Measurements from ENCODE around the gene MIS12.

Gene MIS12

DNA sequence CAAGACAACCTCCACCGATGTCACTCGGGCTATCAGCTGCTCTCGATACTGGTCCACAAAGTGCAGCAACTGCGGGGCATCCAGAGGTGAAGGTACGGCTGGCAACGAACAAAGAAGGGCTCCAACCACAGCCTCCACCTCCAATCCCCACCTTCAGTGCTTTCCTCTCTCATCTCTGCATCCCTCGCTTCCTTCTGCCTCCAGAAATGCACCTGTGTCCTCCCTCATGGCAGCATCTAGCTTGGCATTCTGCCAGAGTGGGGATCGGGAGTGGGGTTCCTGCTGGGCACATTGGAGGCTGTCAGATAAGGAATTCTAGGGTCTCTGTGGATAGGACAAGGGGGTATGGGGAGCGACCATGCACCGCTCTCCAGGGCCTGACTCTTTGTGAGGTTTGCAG, 28.6 kb downstream of the MIS12 start:
- Histone ChIP-seq H3K36me3 (ENCODE audit: insufficient read depth, low read length) (no peaks in the 10 kb centered on the region), H3K4me1 (ENCODE audit: insufficient read depth, low read length, poor library complexity, severe bottlenecking) (peaks cover 22% of the 10 kb centered on the region), H3K9ac (ENCODE audit: low read depth, low read length, poor library complexity, severe bottlenecking) (no peak overlapping the region), H3K27me3 (ENCODE audit: insufficient read depth, low read length, poor library complexity, severe bottlenecking) (no peaks in the 10 kb centered on the region), H3F3A (ENCODE audit: low read depth) (no peaks in the 10 kb centered on the region), H3K9me3 (ENCODE audit: insufficient read depth, low read depth, low read length) (no peaks in the 10 kb centered on the region), H3K79me2 (ENCODE audit: insufficient read depth, low read length) (no peaks in the 10 kb centered on the region), H3K9me2 (replicated peaks; ENCODE audit: low read depth, low read length) (no peaks in the 10 kb centered on the region), H3K4me3 (ENCODE audit: low read length, poor library complexity, severe bottlenecking) (no peak overlapping the region), H3K4me2 (ENCODE audit: low read depth, low read length, poor library complexity, severe bottlenecking) (no peak overlapping the region), H2AFZ (ENCODE audit: low read length) (no peak overlapping the region), H4K20me1 (ENCODE audit: insufficient read depth, low read length, poor library complexity, severe bottlenecking) (no peaks in the 10 kb centered on the region)
- TF ChIP-seq EZH2phosphoT487 (IDR thresholded peaks at IDR 0.05; ENCODE audit: borderline replicate concordance), result no peak
- TF ChIP-seq, protein P1, sequence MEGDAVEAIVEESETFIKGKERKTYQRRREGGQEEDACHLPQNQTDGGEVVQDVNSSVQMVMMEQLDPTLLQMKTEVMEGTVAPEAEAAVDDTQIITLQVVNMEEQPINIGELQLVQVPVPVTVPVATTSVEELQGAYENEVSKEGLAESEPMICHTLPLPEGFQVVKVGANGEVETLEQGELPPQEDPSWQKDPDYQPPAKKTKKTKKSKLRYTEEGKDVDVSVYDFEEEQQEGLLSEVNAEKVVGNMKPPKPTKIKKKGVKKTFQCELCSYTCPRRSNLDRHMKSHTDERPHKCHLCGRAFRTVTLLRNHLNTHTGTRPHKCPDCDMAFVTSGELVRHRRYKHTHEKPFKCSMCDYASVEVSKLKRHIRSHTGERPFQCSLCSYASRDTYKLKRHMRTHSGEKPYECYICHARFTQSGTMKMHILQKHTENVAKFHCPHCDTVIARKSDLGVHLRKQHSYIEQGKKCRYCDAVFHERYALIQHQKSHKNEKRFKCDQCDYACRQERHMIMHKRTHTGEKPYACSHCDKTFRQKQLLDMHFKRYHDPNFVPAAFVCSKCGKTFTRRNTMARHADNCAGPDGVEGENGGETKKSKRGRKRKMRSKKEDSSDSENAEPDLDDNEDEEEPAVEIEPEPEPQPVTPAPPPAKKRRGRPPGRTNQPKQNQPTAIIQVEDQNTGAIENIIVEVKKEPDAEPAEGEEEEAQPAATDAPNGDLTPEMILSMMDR (conservative IDR thresholded peaks at IDR 0.05; ENCODE audit: low read length), result no peak

DNA sequence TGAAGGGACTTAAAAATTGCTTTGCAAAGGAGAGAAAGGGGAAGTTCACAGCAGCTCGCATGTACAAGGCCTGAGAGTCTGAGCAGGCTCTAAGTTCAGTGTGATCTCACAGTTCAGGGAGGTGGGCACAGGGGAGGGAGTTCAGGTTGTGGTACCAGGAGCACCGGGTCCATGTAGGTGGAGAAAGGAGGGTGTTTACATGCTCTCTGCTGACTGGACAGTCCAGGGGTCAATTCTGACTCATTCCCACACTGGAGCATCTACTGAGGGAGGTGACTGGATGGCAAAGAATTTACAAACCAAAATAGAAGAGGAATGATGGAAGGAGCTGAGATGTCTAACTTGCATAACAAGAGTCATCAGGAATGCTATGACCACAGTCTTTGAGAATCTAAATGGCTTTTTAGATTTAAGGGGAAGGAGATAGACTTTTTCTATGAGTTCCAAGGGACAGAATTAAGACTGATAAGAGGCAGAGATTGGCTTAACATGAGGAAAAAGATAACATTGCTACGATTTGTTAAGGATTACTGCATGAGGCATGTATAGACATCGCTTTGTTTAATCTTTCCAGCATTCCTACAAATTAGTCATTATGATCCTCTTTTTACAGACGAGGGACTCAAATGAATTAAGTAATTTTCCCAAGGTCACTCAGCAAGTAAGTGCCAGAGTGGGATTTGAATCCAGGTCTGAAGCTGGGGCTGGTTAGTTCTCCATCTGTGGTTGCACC, 29.9 kb downstream of the MIS12 start:
- Histone ChIP-seq H3K27me3 (ENCODE audit: insufficient read depth, low read length, poor library complexity, severe bottlenecking) (no peaks in the 10 kb centered on the region), H3K9me2 (replicated peaks; ENCODE audit: low read depth, low read length) (no peaks in the 10 kb centered on the region), H2AFZ (ENCODE audit: low read length) (no peak overlapping the region), H3K4me3 (ENCODE audit: low read length, poor library complexity, severe bottlenecking) (no peak overlapping the region), H3K79me2 (ENCODE audit: insufficient read depth, low read length) (no peaks in the 10 kb centered on the region), H3K36me3 (ENCODE audit: insufficient read depth, low read length) (no peaks in the 10 kb centered on the region), H4K20me1 (ENCODE audit: insufficient read depth, low read length, poor library complexity, severe bottlenecking) (no peaks in the 10 kb centered on the region), H3F3A (ENCODE audit: low read depth) (no peaks in the 10 kb centered on the region), H3K9me3 (ENCODE audit: insufficient read depth, low read depth, low read length) (no peaks in the 10 kb centered on the region), H3K4me2 (ENCODE audit: low read depth, low read length, poor library complexity, severe bottlenecking) (no peak overlapping the region), H3K9ac (ENCODE audit: low read depth, low read length, poor library complexity, severe bottlenecking) (no peak overlapping the region), H3K4me1 (ENCODE audit: insufficient read depth, low read length, poor library complexity, severe bottlenecking) (peaks cover 22% of the 10 kb centered on the region)
- no peak for TF ChIP-seq EZH2phosphoT487 (IDR thresholded peaks at IDR 0.05; ENCODE audit: borderline replicate concordance)

DNA sequence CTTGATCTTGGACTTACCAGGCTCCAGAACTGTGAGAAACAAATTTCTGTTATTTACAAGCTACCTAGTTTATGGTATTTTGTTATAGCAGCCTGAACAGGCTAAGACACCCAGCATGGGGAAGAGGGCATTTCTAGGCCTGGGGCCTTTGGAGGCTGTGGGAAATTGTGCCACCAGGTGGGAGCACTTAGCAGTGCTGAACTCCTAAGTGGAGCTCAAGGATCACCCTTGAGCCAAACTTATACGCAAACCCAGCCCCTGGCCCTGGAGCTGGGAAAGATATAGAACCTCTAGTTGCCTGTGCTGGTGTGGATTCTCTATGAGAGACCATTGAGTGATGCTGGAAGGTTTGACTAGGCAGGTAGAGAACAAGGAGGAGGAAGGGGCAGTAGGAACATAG, 36.1 kb downstream of the MIS12 start:
- H3K9ac ChIP-seq (ENCODE audit: low read depth, low read length, poor library complexity, severe bottlenecking), result no peak overlapping the region
- no peaks in the 10 kb centered on the region for H3K36me3 ChIP-seq (ENCODE audit: insufficient read depth, low read length)
- H3K79me2 ChIP-seq (ENCODE audit: insufficient read depth, low read length), result no peaks in the 10 kb centered on the region
- TF ChIP-seq EZH2phosphoT487 (IDR thresholded peaks at IDR 0.05; ENCODE audit: borderline replicate concordance), result no peak
- TF ChIP-seq, protein P1 (conservative IDR thresholded peaks at IDR 0.05; ENCODE audit: low read length), result peak; percentile 39
- H3K27me3 ChIP-seq (ENCODE audit: insufficient read depth, low read length, poor library complexity, severe bottlenecking), result no peaks in the 10 kb centered on the region
- H3F3A ChIP-seq (ENCODE audit: low read depth), result no peaks in the 10 kb centered on the region
- H3K9me3 ChIP-seq (ENCODE audit: insufficient read depth, low read depth, low read length), result no peaks in the 10 kb centered on the region
- no peaks in the 10 kb centered on the region for H4K20me1 ChIP-seq (ENCODE audit: insufficient read depth, low read length, poor library complexity, severe bottlenecking)
- H2AFZ ChIP-seq (ENCODE audit: low read length), result no peak overlapping the region
- H3K4me2 ChIP-seq (ENCODE audit: low read depth, low read length, poor library complexity, severe bottlenecking), result no peak overlapping the region
- peaks cover 15% of the 10 kb centered on the region for H3K4me1 ChIP-seq (ENCODE audit: insufficient read depth, low read length, poor library complexity, severe bottlenecking)
- no peak overlapping the region for H3K4me3 ChIP-seq (ENCODE audit: low read length, poor library complexity, severe bottlenecking)
- no peaks in the 10 kb centered on the region for H3K9me2 ChIP-seq (replicated peaks; ENCODE audit: low read depth, low read length)

DNA sequence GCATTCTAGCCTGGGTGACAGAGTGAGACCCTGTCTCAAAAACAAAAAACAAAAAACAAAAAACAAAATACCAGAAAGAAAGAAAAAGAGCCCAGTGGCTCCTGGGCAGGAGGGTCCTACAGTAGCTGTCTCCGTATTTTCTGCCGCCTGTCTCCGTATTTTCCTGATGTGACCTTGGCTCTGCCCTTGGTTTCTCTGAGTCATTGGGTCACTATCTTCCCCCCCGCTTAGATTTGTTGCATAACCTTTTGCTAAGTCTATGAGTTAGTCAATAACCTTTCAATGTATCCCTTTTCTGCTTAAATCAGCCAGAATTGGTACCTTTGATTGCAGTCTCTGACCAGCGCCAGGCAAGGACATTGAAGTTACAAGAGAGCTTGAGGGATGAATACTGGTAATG, 36.9 kb downstream of the MIS12 start:
- no peaks in the 10 kb centered on the region for H3K9me3 ChIP-seq (ENCODE audit: insufficient read depth, low read depth, low read length)
- H3K79me2 ChIP-seq (ENCODE audit: insufficient read depth, low read length), result no peaks in the 10 kb centered on the region
- H3K4me2 ChIP-seq (ENCODE audit: low read depth, low read length, poor library complexity, severe bottlenecking), result no peak overlapping the region
- no peaks in the 10 kb centered on the region for H3K9me2 ChIP-seq (replicated peaks; ENCODE audit: low read depth, low read length)
- no peak overlapping the region for H2AFZ ChIP-seq (ENCODE audit: low read length)
- H3K4me1 ChIP-seq (ENCODE audit: insufficient read depth, low read length, poor library complexity, severe bottlenecking), result peaks cover 15% of the 10 kb centered on the region
- no peaks in the 10 kb centered on the region for H4K20me1 ChIP-seq (ENCODE audit: insufficient read depth, low read length, poor library complexity, severe bottlenecking)
- no peaks in the 10 kb centered on the region for H3K36me3 ChIP-seq (ENCODE audit: insufficient read depth, low read length)
- H3K27me3 ChIP-seq (ENCODE audit: insufficient read depth, low read length, poor library complexity, severe bottlenecking), result no peaks in the 10 kb centered on the region
- TF ChIP-seq, protein P1 (conservative IDR thresholded peaks at IDR 0.05; ENCODE audit: low read length), result no peak
- no peak for TF ChIP-seq EZH2phosphoT487 (IDR thresholded peaks at IDR 0.05; ENCODE audit: borderline replicate concordance)
- H3K4me3 ChIP-seq (ENCODE audit: low read length, poor library complexity, severe bottlenecking), result no peak overlapping the region
- H3K9ac ChIP-seq (ENCODE audit: low read depth, low read length, poor library complexity, severe bottlenecking), result no peak overlapping the region
- no peaks in the 10 kb centered on the region for H3F3A ChIP-seq (ENCODE audit: low read depth)

Data from Loucy (cell line).